Vein endothelial cell (primary cell): ENCODE data around the gene GHITM. TPM values are rescaled to one million over a fixed set of nuclear protein-coding genes. Genes with fewer than 3 reads are reported as not detected.

Experiments
- total RNA-seq: library from RNA; depleted of rRNA; stranded (reverse); fragments of >200 nt; gene quantifications from 2 replicates; pipeline ENCODE4 v1.2.3, GENCODE V29; 2012

GHITM gene, protein sequence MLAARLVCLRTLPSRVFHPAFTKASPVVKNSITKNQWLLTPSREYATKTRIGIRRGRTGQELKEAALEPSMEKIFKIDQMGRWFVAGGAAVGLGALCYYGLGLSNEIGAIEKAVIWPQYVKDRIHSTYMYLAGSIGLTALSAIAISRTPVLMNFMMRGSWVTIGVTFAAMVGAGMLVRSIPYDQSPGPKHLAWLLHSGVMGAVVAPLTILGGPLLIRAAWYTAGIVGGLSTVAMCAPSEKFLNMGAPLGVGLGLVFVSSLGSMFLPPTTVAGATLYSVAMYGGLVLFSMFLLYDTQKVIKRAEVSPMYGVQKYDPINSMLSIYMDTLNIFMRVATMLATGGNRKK
- total RNA-seq = 137 and 149 TPM in 2 replicates

DNA sequence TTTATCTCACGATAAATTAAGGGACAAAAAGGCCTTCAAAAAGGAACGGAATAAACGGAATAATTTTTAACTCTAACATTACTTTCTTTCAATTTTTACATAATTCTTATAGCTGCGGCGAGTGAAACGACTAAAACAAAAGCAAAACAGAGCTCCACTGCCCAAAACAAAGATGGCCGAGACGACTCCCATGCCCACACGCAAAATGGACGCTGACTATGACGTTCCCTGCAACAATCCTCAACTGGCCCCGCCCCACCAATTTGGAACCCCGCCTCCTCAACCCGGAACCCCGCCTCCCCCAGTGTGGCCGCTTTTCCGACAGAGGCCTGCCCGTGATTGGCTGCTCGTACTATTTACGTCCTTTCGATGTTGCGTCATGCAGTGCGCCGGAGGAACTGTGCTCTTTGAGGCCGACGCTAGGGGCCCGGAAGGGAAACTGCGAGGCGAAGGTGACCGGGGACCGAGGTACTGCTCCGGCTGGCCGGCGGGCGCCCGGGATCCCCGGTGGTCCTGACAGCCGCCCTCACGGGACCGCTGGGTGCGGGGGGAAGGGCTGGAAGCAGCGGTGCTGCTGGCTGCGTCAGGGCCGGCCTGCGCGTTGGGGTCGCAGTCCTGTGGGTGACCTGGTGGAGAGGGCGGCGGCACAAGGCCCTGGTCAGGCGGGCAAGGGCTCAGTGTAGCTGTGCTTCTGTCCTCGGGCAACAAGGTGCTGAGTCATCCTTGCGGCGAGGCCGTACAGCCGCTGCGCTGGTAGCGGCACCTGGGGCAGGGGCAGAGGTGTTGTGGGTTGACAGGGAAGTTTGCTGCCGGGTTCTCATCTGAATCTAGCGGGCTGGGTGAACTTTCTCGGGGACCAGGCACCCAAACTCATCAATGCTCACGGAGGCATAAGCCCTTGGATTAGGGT, at the start of gene GHITM:
Gene GHITM, plus strand, starts transcription at position 384 of the 910 bp plus-strand sequence. CDS start 1,992 bp downstream, outside the sequence.

DNA sequence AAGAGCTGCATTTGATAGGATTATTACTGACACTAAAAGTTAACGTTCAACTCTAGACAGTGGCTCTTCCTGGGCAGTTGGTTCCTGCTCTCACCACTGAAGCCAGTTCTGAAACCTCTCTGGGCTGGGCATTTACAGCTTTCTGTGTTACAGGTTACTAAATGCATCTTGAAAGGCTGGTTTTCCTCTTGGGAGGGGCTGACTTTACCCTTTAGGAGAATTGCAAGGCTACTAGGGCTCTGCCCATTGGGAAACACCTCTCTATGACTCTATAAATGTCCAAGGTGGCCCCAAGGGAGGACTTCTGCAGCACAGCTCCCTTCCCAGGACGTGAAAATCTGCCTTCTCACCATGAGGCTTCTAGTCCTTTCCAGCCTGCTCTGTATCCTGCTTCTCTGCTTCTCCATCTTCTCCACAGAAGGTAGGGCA, 34.2 kb downstream of the GHITM start, which contains the start of gene GPR15LG:
Gene GPR15LG, plus strand, starts transcription at position 301 of the 429 bp plus-strand sequence. Its CDS starts 51 bp downstream, at position 352.

DNA sequence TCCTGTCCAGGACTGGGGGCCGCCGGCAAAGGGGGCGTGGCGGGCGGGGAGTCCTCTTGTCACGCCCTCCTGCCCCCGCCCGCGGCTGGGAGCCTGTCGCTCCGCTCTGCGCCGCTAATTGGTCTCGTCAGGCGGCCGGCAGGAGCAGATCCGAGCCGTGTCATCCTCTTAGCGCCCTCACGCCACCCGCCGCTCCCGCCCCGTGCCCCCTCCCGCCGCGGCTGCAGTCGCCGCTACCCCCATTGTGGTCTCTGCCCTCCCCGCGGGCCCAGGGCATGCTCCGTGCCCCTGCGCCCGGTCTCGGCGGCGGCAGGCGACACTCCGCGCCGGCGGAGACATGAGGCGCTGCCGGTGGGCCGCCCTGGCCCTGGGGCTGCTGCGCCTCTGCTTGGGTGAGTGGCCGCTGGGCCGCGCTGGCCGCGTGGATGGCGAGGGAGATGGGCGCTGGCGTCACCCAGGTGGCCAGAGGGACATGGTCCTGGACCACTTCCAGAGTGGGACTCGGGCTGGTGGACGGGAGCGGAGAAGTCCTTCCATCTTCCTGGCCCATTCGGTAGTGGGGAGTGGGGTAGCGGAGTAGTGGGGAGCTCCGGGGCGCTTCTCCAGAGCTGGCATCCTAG, 55.2 kb downstream of the GHITM start, which contains the start of gene CDHR1:
Gene CDHR1, plus strand, starts transcription at position 114 of the 620 bp plus-strand sequence. Its CDS starts 224 bp downstream, at position 338.

Other genes starting within 250 kb of the GHITM start
- not detected in 2 replicates for gene GPR15LG, start 34.3 kb downstream of the GHITM start, total RNA-seq
- gene CDHR1, start 55.0 kb downstream of the GHITM start, total RNA-seq = 0.10 TPM in 1 of 2 replicates, not detected in the other
- gene LRIT2, start 86.0 kb downstream of the GHITM start, total RNA-seq = not detected in 2 replicates
- gene LRIT1, start 102.0 kb downstream of the GHITM start, total RNA-seq = not detected in 2 replicates
- gene RGR, start 105.5 kb downstream of the GHITM start, total RNA-seq = not detected in 2 replicates
- 33.3 and 45.9 TPM in 2 replicates for gene CCSER2, start 189.1 kb downstream of the GHITM start, total RNA-seq